Measurements from ENCODE around the gene KBTBD13.
A peak's percentile ranks its signal among the peaks of the same experiment; 100 is the strongest.

Gene KBTBD13

DNA sequence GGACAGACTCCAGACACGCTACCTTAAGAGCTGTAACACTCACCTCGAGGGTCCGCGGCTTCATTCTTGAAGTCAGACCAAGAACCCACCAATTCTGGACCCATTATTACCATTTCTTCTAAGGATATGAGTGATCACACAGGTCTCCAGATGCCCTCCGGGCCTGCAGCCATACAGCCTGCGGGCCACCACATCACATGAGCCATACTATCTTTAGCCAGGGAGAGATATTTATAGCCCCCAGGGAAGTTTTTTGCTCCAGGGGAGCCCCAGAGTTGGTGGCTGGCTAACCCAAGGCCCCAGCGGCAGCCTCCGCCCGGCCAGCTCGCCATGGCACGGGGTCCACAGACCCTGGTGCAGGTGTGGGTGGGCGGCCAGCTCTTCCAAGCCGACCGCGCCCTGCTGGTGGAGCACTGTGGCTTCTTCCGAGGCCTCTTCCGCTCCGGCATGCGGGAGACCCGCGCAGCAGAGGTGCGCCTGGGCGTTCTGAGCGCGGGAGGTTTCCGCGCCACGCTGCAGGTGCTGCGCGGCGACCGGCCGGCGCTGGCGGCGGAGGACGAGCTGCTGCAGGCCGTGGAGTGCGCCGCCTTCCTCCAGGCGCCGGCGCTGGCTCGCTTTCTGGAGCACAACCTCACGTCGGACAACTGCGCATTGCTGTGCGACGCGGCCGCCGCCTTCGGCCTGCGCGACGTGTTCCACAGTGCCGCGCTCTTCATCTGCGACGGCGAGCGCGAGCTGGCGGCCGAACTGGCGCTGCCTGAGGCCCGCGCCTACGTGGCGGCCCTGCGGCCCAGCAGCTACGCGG is at the start of gene KBTBD13:
KBTBD13 (plus strand) TSS at position 261 of the 805 bp plus-strand sequence; CDS start at position 331, 70 bp downstream.
- no peak for DNase-seq (ENCODE audit: low read depth)

DNA sequence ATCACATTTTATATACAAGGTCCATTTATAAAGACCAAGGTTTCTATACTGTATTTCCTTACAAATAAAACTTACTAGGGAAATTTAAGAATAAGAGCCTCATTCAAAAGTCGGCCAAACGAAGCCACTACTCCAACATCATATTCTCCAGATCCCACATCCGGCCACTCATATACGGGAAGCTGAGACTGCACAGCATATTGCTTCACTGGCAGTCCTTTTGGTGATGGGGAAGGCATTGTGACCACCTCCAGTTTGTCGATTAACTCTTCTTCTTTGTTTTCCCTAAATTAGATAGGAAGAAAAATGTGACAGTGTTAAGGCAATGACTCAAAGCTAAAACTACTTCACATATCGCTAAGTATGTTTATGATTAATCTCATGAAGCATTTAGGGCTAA is 49.8 kb upstream of the KBTBD13 start:
- no peak for DNase-seq (ENCODE audit: low read depth)

DNA sequence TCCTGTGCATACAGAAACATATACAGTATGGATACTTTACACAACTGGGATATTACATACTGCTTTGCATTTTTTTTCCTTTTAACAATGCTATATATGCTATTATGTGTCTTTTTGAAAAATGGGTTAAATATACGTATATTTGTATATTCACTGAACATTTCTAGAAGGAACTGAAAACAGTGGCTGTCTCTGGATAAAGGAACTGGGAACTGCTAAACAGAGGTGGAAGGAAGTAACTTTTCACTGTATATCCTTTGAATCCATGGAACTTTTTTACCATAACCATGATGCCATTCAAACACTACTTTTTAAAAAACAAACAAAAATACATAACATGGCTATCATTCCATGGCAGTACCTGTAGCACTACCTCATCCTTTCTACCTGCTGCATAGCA is 49.0 kb upstream of the KBTBD13 start:
- DNase-seq (ENCODE audit: low read depth) = no peak

DNA sequence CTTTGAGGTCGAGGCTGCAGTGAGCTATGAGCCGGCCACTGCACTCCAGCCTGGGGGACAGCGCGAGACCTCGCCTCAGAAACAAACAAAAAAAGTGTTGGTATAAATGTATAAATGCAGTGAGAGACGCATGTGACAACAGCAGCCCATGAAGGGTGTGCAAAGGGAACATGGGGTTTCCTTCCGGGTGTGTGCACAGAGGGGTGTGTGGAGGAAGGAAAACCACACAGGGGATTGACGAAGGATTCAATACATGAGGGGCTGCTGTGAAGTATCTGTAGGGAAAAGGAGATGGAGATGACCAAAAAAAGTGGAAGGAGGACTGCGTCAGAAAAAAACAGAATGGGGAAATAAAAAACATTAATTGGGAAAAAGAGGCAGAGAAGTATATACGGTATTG is 48.2 kb upstream of the KBTBD13 start:
- DNase-seq (ENCODE audit: low read depth) = no peak

DNA sequence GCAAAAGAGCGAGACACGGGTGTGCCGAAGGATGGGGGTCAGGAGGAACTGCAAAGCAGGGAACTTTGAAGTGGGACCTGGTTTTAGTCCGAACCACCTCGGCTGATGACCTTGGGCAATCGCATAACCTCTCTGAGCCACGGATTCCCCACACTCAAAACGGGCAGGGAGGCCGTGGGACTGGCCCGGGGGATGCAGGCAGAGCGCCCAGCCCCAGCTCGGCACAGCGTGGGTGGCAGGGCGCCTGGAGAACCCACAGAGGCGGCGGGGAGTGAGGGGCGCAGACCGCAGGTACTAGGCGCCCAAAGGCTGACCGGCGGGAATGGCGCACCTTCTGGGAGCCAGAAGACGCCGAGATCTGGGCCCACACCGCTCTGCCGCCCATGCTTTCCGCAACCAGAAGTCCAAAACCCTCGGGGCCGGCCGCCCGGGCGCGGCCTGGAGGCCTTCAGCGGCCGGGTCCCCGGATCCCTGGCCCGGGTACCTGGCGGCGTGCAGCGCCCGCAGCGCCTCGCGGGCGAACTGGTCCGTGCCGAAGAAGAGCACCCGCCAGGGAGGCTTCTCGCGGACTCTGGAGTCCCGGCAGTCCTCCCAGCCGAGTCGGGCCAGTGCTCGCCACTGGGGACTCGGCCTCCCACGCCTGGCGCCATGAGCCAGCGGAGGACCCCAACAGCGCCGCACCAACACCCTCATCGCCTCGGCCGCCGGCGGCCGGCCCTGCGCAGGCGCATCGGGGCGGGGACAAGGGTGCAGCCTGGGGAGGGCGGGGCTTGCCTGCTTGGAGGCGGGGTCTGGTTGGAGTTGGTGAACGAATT is 47.4 kb upstream of the KBTBD13 start, which contains the start of gene MTFMT:
MTFMT (minus strand) TSS at position 719 of the 815 bp plus-strand sequence; CDS start at position 693, 26 bp downstream.
- peak; percentile 82 for DNase-seq (ENCODE audit: low read depth)

DNA sequence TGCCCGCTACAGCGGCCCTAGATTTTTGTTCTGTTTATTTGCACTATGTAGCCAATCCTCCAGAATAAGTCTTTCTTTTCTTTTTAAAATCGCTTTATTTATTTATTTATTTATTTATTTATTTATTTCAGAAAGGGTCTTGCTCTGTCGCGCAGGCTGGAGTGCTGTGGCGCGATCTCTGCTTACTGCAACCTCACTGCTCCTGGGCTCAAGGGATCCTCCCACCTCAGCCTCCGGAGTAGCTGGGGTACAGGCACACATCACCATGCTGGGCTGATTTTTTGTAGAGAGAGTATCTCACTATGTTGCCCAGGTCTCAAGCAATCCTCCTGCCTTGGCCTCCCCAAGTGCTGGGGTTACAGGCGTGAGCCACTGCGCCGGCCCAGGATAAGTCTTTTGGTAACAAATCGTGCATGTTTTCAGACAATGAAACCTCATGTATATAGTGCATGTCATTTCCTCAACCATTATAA is 46.8 kb upstream of the KBTBD13 start:
- no peak for DNase-seq (ENCODE audit: low read depth)

DNA sequence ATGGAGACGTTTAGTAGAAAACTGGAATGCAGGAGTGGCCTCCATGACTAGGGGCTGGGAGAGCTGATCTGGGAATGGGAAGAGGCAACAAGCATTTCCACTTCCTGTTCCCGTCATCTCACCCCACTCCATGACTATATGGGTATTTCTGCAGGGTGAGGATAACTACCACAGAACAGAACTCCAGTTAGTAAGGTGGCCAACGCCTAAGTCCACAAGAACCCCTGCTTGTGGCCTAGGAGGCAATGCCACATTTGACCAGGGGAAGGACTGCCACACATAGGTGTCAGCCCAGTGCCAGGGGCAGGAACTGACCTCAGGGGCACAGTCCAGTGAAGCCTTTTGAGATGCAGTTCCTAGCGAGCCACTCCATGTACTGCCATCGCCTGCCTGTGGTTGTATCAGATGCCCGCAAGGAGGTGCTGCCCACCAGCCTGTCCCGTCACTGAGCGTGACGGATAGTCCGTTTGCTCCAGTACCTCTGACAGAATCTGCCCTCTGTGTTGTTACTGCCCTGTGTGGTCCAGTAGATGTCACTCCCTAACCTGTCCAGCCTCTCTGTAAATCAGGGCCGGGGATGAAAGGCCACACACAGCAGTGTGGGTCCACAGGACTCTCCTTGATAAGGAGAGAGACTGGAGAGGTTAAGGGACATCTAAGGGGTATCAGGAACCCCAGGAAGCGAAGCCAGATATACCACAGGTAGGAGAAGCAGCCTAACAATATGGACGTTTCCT is 43.6 kb upstream of the KBTBD13 start:
- peak; percentile 87 for DNase-seq (ENCODE audit: low read depth)

DNA sequence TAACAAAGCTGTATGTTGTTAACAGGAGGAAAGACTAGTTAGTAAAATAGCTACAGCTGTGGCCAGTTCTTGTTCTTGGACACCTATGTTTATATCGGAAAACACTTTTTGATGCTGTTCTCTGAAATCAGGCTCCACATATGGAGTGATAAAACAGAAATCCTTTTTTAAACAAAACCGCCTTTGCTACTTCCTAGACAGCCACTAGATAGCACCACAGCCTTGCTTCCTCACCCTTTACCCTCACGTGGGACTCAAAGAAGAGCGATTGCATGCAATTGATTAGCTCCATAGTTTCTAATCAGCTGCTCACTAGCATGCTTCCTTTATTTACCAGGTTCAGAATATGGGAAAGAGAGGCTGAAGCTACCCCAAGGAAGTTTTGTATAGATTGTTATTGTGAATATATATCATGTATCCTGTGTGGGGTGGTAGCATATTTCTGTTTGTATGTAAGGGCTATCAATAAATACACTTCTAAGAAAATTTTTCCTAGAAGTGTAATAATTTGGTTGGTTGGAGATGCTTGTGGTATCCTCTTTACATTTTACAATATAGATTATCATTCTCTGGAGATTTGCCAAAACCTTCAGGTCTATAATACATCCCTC is 42.8 kb upstream of the KBTBD13 start:
- peak; percentile 74 for DNase-seq (ENCODE audit: low read depth)

DNA sequence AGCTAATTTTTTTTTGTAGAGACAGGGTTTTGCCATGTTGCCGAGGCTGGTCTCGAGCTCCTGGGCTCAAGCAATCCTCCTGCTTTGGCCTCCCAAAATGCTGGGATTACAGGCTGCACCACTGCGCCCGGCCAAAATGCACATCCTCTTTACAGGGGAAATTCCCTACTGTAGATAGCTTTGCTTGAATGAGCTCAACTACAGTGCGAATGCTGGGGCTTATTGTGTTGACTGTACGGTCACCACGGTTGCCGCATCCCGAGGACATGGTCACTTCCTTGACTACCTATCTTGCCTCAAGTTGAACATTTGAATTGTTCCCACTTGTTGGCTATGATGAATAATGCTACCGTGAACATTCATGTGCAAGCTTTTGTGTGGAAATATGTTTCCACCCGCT is 41.8 kb upstream of the KBTBD13 start:
- no peak for DNase-seq (ENCODE audit: low read depth)

DNA sequence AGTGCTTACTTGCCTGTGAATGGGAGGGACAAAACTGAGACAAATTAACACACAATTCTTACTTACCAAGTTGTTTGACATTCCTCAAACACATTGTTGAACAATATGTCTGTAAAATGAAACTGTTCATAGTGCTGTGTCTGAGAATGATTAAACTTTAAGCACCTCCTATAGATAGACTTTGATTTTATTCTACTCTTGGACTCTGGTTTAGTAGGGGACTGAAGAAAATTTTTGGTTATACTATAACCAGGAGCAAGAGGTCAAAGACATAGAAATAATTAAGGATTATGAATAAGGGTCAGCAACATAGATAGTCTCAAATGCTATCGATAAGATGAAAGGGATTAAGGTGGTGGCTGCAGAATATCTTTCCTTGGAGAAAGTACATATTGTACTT is 39.2 kb upstream of the KBTBD13 start:
- DNase-seq (ENCODE audit: low read depth) = no peak

DNA sequence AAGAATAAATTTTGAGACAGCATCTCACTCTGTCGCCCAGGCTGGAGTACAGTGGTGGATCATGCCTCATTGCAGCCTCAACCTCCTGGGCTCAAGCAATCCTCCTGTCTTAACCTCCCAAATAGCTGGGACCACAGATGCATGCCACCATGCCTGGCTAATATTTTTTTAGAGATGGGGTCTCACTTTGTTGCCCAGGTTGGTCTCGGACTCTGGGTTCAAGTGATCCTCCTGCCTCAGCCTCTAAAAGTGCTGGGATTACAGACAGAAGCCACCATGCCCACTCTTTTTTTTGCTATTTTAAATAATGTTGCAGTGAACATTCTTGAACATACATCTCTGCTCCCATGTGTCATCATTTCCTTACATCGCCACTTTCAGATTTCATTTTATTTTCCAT is 38.1 kb upstream of the KBTBD13 start:
- DNase-seq (ENCODE audit: low read depth) = no peak

DNA sequence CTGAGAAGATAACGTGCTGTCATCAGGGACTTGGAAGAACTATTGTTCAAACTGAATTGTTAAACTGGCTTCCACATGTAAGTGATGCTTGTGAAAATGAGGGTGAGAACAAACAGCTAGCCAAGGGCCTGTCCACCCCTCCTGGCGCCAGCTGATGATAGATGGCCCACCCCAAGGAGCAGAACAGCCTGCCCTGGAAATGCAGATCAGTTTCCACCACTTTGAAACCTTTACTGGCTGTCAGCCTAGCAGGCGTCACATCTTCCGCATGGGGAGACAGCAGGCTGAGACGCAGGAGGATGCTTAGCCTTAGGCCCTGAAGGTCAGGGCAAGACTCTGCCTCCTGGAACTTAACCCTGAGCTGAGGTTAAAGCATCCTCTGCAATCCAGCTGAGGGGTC is 37.7 kb upstream of the KBTBD13 start:
- DNase-seq (ENCODE audit: low read depth) = no peak

DNA sequence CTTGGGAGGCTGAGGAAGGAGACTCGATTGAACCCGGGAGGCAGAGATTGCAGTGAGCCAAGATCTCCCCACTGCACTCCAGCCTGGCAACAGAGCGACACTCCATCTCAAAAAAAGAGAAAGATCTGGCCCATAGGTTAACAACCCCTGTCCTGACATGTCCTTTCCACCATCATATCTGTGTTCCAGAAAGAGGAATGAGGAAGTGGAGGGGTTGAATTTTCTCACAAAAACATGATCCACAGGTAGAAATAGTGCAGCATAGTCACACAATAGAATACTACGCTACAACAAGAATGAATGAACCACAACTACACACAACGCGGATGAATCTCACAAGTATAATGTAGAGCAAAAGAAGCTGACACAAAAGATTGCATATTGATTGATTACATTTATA is 36.1 kb upstream of the KBTBD13 start:
- no peak for DNase-seq (ENCODE audit: low read depth)

DNA sequence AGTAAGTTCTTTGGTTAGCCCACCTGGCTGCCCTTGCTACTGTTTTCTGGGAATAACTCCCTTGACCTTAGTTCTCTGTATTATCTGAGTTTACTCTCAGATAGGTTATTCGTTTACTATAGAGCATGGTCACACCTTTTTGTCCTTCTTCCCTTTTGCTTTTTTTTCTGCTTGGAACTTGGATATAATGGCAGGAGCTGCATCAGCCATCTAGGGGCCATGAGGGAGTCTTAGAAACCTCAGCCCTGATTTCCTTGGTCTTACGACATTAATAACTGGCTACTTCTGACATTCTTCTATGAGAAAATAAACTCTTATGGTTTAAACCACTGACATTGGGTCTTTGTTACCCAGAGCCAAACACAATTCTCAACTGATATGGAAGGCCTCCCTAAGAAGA is 34.8 kb upstream of the KBTBD13 start:
- no peak for DNase-seq (ENCODE audit: low read depth)

DNA sequence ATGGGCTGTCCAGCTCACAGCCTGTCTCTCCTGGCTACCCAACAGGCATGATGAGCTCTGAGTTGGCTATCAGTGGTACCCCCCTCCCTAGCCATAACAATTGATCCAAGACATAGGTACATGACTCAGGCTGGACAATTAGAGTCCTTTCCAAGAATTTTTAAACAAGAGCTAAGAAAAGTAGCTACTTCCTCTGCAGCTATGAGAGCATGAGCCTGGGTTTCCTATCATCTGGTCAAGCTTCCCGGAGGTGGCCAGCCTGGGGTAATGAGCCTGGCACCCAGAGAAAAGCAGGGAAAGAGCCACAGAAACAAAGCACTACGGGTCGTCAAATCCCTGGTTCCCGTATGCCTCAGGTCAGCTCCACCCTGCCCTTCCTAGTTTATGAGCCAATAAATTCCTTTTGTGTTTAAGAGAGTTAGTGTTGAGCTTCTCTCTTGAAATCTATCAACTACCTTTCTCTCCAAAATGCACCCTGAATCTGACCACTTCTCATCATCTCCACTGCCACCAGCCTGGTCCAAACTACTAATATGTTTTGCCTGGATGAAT is 33.7 kb upstream of the KBTBD13 start:
- no peak for DNase-seq (ENCODE audit: low read depth)

DNA sequence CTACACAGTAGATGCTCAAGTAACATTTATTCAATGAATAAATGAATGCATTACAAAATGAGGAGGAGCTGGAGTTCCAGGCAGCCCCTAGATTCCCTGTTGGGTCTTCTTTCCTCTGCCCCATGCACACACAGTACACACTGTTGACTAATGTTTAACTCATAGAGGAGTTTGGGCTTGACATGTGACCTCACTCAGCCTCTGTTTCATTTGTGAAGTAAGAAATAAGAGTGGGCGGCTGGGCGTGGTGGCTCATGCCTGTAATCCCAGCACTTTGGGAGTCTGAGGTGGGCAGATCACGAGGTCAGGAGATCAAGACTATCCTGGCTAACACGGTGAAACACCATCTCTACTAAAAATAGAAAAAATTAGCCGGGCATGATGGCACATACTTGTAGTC is 32.3 kb upstream of the KBTBD13 start:
- peak; percentile 86 for DNase-seq (ENCODE audit: low read depth)

DNA sequence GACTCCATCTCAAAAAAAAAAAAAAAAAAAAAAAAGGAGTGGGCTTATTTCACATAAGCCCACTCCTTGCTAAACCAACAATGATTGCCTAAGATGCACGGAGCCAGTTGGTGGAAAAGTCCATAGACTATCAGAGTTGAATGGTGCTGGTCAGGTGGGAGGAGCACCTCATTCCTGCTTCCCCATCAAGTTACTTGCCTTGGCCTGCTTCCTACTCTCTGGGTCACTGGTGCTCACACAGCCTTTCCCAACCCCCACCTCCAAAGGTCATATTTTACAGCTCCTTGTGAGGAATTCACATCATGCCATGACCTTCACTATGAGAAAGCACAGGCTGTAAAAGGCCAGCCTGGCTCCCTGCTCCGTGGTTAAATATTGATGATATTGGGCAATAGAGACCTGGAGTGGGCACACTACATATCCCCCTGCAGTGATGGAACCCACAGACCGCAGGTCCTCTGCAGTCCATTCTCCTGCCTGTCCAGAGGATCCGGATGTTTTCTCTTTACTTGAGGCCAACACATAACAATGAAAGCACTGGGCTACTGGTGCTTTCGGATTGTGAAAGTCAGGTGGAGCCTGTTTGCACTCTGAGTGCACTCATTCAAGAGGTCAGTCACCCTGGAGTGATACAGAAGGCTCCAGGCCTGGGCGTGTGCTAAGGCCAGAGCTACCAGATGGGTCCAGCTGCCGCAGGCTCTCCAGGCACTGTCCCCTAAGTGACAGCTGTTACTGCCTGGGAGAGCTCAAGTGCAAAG is 31.6 kb upstream of the KBTBD13 start, which contains the start of gene SLC51B:
SLC51B (plus strand) TSS at position 664 of the 758 bp plus-strand sequence. CDS start 4,618 bp downstream, outside the sequence.
- DNase-seq (ENCODE audit: low read depth) = no peak

DNA sequence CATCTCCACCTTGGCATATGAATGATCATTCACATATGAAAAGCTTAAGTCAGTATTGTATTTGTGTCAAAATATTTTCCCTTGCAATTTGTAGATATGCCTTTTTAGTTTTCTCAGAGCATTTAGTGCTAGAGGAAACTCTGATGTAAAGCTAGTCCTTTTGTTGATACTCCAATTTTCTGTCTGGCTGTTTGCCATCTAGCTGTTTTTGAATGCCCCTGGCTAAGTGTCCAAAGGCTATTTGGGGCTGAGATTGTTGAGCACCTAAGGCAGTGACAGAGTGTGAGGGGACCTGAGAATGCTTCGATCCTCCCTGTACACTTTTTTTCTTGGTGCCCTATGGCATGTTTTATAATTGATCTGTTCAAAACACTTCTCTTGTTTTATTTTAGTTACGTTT is 28.3 kb upstream of the KBTBD13 start:
- no peak for DNase-seq (ENCODE audit: low read depth)

DNA sequence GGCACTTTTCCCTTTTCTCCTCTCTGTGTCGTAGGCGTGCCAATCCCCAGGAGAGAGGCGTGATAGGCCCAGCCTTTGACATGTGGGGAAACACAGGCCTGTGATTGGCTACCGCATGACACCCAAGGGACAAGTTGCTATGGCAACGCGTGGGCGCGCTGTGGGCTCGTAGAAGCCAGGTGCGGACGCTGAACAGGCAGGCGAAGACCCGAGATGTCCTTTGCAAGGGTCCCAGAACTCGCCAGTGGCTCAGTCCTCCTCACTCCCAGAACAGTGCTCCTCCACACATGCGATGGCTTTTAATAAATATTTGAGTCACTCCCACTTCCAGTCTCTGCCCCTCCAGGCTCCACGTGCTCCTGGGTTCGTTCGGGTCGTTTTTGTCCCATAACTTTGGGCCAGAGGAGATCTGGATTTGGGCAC is 27.1 kb upstream of the KBTBD13 start:
- DNase-seq (ENCODE audit: low read depth) = peak; percentile 96

DNA sequence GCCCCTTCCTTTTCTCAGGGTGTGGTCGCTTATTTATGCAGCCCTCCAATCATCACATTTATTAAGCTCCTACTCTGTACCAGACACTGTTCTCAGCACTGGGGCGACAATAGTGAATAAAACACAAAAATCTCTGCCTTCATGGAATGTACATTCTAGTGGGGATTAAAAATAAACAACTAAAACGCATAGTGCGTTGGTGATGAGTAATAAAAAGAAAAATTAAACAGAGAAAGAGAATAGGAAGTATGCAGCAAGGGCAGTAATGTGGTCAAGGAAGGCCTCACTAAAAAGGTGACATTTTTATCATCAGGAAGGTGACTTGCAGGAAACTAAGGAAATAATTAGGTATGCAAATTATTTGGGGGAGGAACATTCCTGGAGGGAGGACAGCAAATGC is 26.3 kb upstream of the KBTBD13 start:
- DNase-seq (ENCODE audit: low read depth) = peak; percentile 60

DNA sequence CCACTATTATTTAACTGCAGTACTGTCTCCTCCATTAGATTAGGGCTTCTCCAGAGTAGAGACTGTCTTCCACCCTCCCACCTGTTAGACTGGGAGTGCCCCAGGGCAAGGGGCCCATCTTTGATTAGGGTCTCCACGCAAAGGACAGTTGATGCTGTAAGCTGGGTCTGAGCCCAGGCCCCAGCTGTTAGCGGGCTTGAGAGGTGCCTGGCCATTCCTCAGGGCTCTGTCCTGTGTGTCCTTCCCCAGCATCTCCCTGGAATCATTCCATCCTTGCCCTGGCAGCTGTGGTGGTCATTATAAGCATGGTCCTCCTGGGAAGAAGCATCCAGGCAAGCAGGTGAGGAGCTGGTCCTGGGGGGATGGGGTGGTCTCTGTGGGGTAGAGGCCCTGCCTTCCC is 25.3 kb upstream of the KBTBD13 start:
- no peak for DNase-seq (ENCODE audit: low read depth)
